ENCODE data around the gene RBL1.
"Not testable (repeated sequence)": the region's sequence is repeated elsewhere in the genome, so short reads cannot be mapped to it uniquely, and the experiment has no call there.

RBL1 gene

GRCh38 chr20:36994221-36994620 is 101.6 kb downstream of the RBL1 start:
- DNase-seq (ENCODE audit: low spot score): not testable (repeated sequence)

GRCh38 chr20:36992802-36993334 is 102.9 kb downstream of the RBL1 start:
- DNase-seq (ENCODE audit: low spot score): no peak

- DNase-seq (ENCODE audit: low spot score): no peak
Observed at GRCh38 chr20:36991703-36992102, 104.1 kb downstream of the RBL1 start.

GRCh38 chr20:36989797-36990196 is 106.0 kb downstream of the RBL1 start:
- DNase-seq (ENCODE audit: low spot score): no peak

GRCh38 chr20:36988494-36988966 is 107.3 kb downstream of the RBL1 start:
- DNase-seq (ENCODE audit: low spot score): no peak

GRCh38 chr20:36984257-36984638 is 111.5 kb downstream of the RBL1 start:
- no peak for DNase-seq (ENCODE audit: low spot score)

- DNase-seq (ENCODE audit: low spot score): no peak
Observed at GRCh38 chr20:36975099-36975818, 120.5 kb downstream of the RBL1 start.

- DNase-seq (ENCODE audit: low spot score): no peak
Observed at GRCh38 chr20:36974660-36975059, 121.1 kb downstream of the RBL1 start.

GRCh38 chr20:36971103-36971502 is 124.7 kb downstream of the RBL1 start:
- no peak for DNase-seq (ENCODE audit: low spot score)

- DNase-seq (ENCODE audit: low spot score): no peak
Observed at GRCh38 chr20:36969478-36970186, 126.2 kb downstream of the RBL1 start.

- no peak for DNase-seq (ENCODE audit: low spot score)
Observed at GRCh38 chr20:36969051-36969450, 126.7 kb downstream of the RBL1 start.

GRCh38 chr20:36967636-36968035 is 128.2 kb downstream of the RBL1 start:
- DNase-seq (ENCODE audit: low spot score): no peak

GRCh38 chr20:36966965-36967364 is 128.8 kb downstream of the RBL1 start:
- not testable (repeated sequence) for DNase-seq (ENCODE audit: low spot score)

- DNase-seq (ENCODE audit: low spot score): not testable (repeated sequence)
Observed at GRCh38 chr20:36962354-36962941, 133.3 kb downstream of the RBL1 start.

GRCh38 chr20:36959242-36959641 is 136.6 kb downstream of the RBL1 start:
- DNase-seq (ENCODE audit: low spot score): no peak

GRCh38 chr20:36957875-36958667 is 137.7 kb downstream of the RBL1 start:
- no peak for DNase-seq (ENCODE audit: low spot score)

GRCh38 chr20:36956674-36957073 is 139.1 kb downstream of the RBL1 start:
- DNase-seq (ENCODE audit: low spot score): no peak

- no peak for DNase-seq (ENCODE audit: low spot score)
Observed at GRCh38 chr20:36956016-36956415, 139.8 kb downstream of the RBL1 start.

- DNase-seq (ENCODE audit: low spot score): no peak
Observed at GRCh38 chr20:36951979-36952738, 143.6 kb downstream of the RBL1 start.

GRCh38 chr20:36951198-36951978 is 144.4 kb downstream of the RBL1 start, which contains the start of gene SAMHD1:
SAMHD1 (minus strand) TSS chr20:36951708; CDS start chr20:36951643, 65 bp downstream.
- peak; percentile 100 for DNase-seq (ENCODE audit: low spot score)

All from hepatic stellate cell (primary cell).